ENCODE measurements around the gene SYNDIG1.
"Not testable (repeated sequence)": the region's sequence is repeated elsewhere in the genome, so short reads cannot be mapped to it uniquely, and the experiment has no call there.

The SYNDIG1 gene

DNA sequence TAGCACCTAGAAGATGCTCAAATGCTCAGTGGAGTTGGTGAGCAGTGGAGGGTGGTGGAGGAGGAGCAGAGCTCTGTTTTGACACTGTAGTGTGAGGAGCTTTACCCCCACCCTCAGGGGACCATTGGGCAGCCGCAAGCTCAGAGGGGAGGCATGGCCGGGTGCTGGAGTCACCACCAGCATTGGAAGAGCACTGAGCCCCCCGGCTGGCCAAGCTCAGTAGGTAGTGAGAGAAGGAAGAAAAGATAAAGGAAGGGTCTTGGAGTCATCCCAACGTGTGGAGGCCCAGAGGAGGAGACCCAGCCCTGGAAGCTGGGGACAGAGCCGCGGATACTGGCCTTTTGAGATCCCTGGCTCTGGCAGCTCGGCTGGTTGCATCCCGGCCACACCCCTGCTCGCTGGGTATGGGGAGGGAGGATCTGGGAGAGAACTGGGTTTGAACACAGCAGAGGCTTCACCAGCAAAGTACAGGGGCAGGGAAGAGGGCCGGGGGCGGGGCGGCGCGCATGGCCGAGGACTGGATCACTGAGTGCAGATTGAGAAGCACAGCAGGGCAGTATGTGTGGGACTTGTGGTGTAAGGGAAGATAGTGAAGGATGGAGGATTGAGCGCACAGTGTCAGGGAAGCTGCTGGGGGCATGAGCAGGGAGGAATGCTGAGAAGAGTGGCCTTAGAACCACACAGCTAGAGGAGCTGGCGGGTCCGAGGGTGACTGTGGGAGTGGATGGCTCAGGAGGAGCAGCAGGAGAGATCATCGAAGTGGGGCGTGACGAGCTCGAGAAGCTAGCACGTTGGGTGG is 24.4 kb downstream of the SYNDIG1 start:
- DNase-seq (ENCODE audit: low read depth) = no peak

DNA sequence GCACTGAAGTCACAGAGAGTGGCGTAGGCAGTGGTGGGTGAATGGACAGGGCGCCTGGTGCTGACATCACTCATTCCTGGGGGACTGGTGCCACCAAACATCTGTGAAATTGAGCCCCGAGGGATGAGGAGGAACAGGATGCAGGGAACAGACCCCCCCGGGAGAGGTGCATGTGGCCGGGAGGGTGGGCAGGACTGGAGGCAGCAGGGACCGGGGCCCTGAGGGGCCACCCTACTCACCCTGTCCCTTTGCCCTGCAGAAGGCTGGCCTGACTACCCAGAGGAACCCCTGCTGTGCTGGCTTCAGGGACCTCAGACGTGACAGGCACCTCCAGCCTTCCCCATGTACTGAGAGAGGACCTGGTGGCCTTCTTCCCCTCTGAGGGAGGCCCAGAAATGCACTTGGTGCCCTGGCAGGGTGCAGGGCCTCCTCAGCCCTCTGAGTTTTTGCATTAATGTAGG is 25.1 kb downstream of the SYNDIG1 start:
- no peak for DNase-seq (ENCODE audit: low read depth)

DNA sequence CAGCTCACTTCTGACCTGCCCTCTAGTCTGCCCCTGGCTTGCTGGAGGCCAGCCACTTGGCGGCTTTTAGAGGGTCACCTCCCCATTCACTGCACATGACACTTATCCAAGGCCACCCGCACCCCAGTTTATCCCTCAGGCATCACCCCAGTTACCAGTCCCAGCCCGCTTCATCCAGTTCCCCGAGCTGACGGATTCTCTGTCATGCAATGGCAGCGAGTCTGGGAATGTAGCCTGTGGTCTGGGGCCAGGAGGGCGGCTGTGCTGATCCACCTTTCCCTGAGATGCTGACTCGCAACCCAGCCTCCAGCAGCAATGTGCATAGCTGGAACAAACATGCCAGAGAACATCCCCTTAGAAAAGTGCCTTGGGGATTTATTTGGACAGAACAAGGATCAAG is 25.8 kb downstream of the SYNDIG1 start:
- no peak for DNase-seq (ENCODE audit: low read depth)

- no peak for DNase-seq (ENCODE audit: low read depth)
Measured at GRCh38 chr20:24497851-24498250, 28.4 kb downstream of the SYNDIG1 start.

DNA sequence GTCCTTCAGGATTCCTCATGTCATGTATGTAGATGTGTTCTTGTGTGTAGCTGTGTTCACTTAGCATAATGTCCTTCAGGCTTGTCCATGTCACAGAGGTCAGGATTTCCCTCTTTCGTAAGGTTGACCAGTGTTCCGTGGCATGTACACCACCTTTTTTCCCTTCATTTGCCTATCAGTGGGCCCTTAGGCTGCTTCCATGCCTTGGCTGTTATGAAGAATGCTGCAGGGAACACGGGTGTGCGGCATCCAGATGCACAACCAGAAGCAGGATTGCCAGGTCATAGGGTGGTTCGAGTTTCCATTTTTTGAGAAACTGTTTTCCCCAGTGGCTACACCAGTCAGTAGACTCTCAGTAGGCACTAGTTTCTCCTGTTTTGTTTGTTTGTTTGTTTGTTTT is 29.2 kb downstream of the SYNDIG1 start:
- no peak for DNase-seq (ENCODE audit: low read depth)

DNA sequence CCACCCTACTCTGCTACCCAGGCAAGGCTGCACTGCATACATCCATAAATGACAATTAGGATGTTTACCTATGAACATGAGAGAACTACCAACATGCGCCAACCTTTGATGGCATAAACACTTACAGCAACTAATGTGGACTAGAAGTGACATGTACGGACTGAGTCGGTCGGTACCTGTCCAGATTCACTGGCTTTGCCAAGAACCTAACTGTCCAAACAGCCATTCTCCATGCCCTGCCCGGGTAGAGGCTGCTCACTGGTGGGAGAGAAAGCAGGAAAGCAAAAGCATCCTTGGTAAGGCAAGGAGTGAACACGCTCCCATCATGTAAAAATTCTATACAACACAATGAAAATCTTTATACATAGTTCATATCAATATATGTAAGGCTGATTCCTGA is 30.0 kb downstream of the SYNDIG1 start:
- no peak for DNase-seq (ENCODE audit: low read depth)

DNA sequence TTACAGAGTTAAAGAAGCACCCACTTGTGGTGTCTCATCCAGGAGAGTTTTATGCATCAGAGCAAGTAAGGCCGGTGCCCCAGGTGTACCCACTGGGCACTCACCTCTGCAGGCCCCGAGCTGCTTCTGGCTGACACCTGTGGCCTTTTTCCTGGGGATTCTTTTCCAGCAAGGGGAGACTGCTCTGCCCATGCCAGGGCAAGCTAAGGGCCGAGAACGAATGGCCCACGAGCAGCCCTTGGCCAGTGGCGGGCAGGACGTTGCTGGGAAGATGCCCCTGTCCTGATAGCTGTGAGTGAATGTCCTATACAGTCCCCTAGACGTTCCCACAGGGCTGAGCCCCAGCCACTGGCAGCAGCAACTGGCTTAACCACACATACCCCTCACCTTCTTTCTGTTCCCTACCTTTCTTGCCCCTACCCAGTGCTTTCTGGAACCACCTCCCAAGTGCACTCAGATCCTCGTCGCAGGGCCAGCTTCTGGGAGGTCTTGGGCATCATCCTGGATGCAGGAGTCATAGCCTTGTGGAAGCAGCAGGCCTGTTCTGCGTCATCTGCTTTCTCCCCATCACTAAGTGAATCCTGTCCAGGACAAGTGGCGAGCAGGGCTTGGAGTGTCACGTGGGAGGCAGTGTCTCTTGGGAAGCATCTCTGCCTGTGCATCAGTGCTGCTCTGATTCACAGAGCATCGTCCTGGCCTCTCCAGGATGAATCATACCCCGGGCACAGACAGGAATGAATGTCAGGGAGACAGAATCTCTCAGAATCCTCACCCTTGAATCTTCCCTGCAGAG is 32.5 kb downstream of the SYNDIG1 start:
- DNase-seq (ENCODE audit: low read depth) = peak; percentile 40

GRCh38 chr20:24502661-24503060 is 33.2 kb downstream of the SYNDIG1 start:
- no peak for DNase-seq (ENCODE audit: low read depth)

DNA sequence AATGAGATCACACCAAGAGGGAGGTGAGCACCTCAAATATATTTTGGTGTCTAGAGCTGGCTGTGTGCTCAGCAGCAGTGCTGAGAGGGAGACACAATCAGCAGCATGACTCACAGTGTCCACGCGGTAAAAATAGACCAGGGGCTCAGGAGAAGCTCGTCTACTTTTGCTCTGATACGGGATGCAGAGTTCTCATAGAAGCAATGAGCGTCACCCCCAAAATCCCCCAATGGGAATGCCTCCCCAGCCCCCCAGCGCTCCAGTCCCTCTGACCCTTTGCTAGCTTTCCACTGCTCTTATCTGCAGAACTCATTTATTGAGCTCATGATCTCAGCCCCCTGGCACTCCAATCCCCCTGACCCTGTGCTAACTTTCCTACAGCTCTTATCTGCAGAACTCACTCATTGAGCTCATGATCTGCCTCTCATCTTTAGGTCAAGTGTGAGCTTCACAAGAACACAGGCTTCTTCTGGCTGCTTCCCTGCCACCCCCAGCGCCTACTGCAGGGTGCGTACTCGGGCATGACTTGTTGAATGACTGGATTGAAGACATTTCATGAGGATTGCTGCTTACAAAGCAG is 34.0 kb downstream of the SYNDIG1 start:
- DNase-seq (ENCODE audit: low read depth) = no peak

- no peak for DNase-seq (ENCODE audit: low read depth)
Measured at GRCh38 chr20:24504331-24505285, 35.2 kb downstream of the SYNDIG1 start.

GRCh38 chr20:24506146-24506545 is 36.7 kb downstream of the SYNDIG1 start:
- DNase-seq (ENCODE audit: low read depth) = no peak

DNA sequence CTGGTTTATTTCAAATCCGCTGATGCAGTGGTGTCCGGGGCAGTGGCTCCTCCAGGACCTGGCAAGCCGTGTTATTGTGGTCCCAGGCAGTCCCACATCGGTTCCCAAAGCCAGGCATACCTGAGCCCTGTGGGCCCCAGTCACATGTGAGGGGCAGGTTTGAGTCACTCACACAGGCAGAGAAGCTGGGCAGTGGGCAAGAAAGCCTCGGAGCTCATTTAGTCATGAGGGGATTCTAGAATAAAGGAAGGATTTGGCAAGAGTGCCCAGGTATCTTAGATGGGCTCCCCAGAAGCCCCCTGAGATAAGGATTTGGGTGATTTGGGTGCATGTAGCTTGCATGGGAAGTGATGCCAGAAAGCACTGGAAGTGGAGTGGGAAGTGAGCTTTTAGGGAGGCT is 37.3 kb downstream of the SYNDIG1 start:
- DNase-seq (ENCODE audit: low read depth) = no peak

- DNase-seq (ENCODE audit: low read depth) = no peak
Measured at GRCh38 chr20:24507182-24507853, 37.9 kb downstream of the SYNDIG1 start.

- not testable (repeated sequence) for DNase-seq (ENCODE audit: low read depth)
Measured at GRCh38 chr20:24512441-24512840, 43.0 kb downstream of the SYNDIG1 start.

DNA sequence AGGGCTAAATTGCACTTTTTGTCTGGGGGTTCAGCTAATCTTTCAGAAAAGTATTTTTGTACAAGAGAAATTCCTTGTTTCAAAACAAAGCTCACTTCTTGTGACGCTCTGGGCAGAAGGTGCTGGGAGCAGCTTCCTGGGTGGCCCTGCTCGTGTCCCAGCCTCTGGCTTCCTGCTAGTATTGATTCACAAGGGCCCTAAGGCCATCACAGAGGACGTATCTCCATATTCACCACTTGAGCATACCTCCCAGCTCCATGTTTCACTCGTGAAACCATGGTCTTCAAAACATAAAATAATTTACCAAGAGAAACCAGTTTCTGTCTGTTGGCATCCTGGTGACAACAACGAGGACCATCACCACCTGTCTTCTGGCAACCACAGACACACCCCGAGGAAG is 49.1 kb downstream of the SYNDIG1 start:
- no peak for DNase-seq (ENCODE audit: low read depth)

- no peak for DNase-seq (ENCODE audit: low read depth)
Measured at GRCh38 chr20:24519476-24519875, 50.0 kb downstream of the SYNDIG1 start.

DNA sequence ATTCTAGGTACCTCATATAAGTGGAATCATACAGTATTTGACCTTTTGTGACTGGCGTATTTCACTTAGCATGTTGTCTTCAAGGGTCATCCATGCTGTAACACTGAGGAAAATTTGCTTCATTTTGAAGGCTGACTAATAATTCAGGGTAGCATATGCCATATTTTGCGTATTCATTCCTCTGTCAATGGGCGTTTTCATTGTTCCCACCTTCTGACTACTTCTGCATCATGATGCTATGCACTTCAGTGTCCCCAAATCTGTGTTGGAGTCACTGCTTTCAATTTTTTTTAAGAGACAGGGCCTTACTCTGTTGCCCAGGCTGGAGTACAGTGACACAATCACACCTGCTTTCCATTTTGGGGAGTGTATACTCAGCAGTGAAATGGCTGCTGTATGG is 51.6 kb downstream of the SYNDIG1 start:
- no peak for DNase-seq (ENCODE audit: low read depth)

DNA sequence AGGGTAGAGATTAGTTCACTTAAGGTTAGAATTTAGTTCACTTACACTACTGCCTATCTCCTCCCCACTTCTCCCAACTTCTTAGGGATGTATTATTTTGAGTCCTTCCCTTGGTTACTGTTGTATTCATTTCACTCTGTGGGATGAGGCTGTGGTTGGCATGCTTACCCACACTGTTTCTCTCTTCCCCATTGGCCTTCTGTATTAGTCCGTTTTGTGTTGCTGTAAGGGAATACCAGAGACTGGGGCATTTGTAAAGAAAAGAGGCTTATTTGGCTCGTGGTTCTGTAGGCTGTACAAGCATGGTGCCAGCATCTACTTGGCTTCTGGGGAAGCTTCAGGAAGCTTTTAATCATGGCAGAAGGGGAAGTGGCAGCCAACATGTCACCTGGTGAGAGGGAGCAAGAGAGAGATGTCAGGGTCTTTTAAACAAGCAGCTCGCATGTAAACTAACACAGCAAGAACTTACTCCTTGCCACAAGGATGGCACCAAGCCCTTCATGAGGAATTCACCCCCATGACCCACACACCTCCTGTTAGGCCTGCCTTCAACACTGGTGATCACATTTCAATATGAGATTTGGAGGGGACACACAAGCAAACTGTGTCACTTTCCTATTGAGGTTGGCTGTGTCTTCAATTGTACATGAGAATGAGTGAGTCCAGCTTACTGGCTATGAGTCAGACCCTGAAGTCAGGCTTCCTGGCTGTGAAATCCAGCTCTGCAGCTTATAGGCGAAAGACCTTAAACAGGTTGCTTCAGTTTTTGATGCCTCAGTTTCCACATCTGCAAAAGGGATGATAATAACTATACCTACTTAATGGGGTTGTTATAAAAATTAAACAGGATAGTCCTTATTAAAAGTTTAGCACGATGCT is 53.3 kb downstream of the SYNDIG1 start:
- DNase-seq (ENCODE audit: low read depth) = no peak

- DNase-seq (ENCODE audit: low read depth) = no peak
Measured at GRCh38 chr20:24523661-24524060, 54.2 kb downstream of the SYNDIG1 start.
